Vagina (tissue), 2 donors: ENCODE measurements around the gene SAMD10. TPM values are rescaled to one million over a fixed set of nuclear protein-coding genes. Genes with fewer than 3 reads are reported as not detected.

ENCODE experiments used
- DNase-seq, 2 donors: peaks; one replicate each; pipeline ENCODE4 v3.0.0-alpha.2; 2017; ENCODE audit errors: extremely low spot score in 2 of 2
- H3K27ac ChIP-seq: fragments of 200-600 bp; sonication (generic); one replicate; pipeline ENCODE4 v1.5.1; 2019
- H3K27me3 ChIP-seq: fragments of 200-600 bp; sonication (generic); one replicate; pipeline ENCODE4 v1.5.1; 2019
- H3K36me3 ChIP-seq, 2 donors: fragments of 200-600 bp; sonication (generic); one replicate each; pipeline ENCODE4 v1.5.1; 2017 to 2019
- H3K4me1 ChIP-seq: fragments of 200-600 bp; sonication (generic); one replicate; pipeline ENCODE4 v1.5.1; 2019
- H3K4me3 ChIP-seq, 2 donors: fragments of 200-600 bp; sonication (generic); 1 replicate in 1 of 2; 2 replicates in 1 of 2; pipeline ENCODE4 v1.5.1; 2016 to 2019
- H3K9me3 ChIP-seq: fragments of 200-600 bp; sonication (generic); one replicate; pipeline ENCODE4 v1.5.1; 2019
- CTCF ChIP-seq, 3 experiments: fragments of 450-650 bp in 2 of 3; fragments of 200-600 bp in 1 of 3; sonication (generic) in 1 of 3; IDR thresholded peaks; one replicate each; pipeline ENCODE4 v1.5.1; 2017 to 2019; ENCODE audit warnings: antibody characterized with exemption in 3 of 3, mild to moderate bottlenecking in 2 of 3, moderate library complexity in 2 of 3
- POLR2A ChIP-seq, 2 donors: fragments of 450-650 bp; IDR thresholded peaks; one replicate each; pipeline ENCODE4 v1.6.1; 2017; ENCODE audit warnings: antibody characterized with exemption in 2 of 2, mild to moderate bottlenecking in 2 of 2, moderate library complexity in 2 of 2
- POLR2AphosphoS5 ChIP-seq, 2 donors: sonication (generic); formaldehyde crosslinking; IDR thresholded peaks; one replicate each; pipeline ENCODE4 v1.9.0; 2017; ENCODE audit warnings: antibody characterized with exemption in 2 of 2, mild to moderate bottlenecking in 2 of 2, low read depth in 1 of 2; ENCODE audit not compliant: insufficient read depth in 1 of 2
- intact Hi-C: fragments of 100-400 bp; cut with DNase I; formaldehyde crosslinking; loops from one replicate; pipeline ENCODE4 v1.15.1; 2023
- total RNA-seq: library from RNA; depleted of rRNA; stranded (reverse); fragments of >200 nt; gene quantifications from one replicate; pipeline ENCODE4 v1.2.3, GENCODE V29; 2016

Gene SAMD10
- total RNA-seq, 1 donor from 2014 or later, result 11.8 TPM

GRCh38 chr20:63956664-63957003 lies 22.8 kb downstream of the SAMD10 start:
- no peak for TF ChIP-seq POLR2A (IDR thresholded peaks at IDR 0.05)
- H3K27ac ChIP-seq, result peak overlapping the region; percentile 70
- no peak for DNase-seq
- no peaks in the 10 kb centered on the region for H3K27me3 ChIP-seq
- no peaks in the 10 kb centered on the region for H3K9me3 ChIP-seq
- peak overlapping the region; percentile 93 to 99 for H3K4me3 ChIP-seq
- H3K4me1 ChIP-seq, result peaks cover 57% of the 10 kb centered on the region
- intact Hi-C loops, result no loop called here
- peaks cover 0 to 14% of the 10 kb centered on the region in 2 donors for H3K36me3 ChIP-seq

GRCh38 chr20:63955827-63956663 lies 23.4 kb downstream of the SAMD10 start, which contains the start of gene UCKL1:
UCKL1 (minus strand) TSS chr20:63956416; CDS start chr20:63956372, 44 bp downstream.
- no peak for DNase-seq
- H3K9me3 ChIP-seq, result no peaks in the 10 kb centered on the region
- TF ChIP-seq CTCF (IDR thresholded peaks at IDR 0.05), result no peak
- TF ChIP-seq POLR2A (IDR thresholded peaks at IDR 0.05), result peak in 1 of 2 donors; percentile 42
- TF ChIP-seq POLR2AphosphoS5 (IDR thresholded peaks at IDR 0.05; ENCODE audit: insufficient read depth in 1 of 2, low read depth in 1 of 2), result peak; percentile 69 to 74
- intact Hi-C loops, result no loop called here
- H3K36me3 ChIP-seq, result peaks cover 0 to 9% of the 10 kb centered on the region in 2 donors
- H3K4me3 ChIP-seq, result peak within 1 kb of the TSS; percentile 93 to 99
- peak within 1 kb of the TSS; percentile 97 for H3K27ac ChIP-seq
- H3K27me3 ChIP-seq, result no peaks in the 10 kb centered on the region
- peaks cover 63% of the 10 kb centered on the region for H3K4me1 ChIP-seq

- intact Hi-C loops, result no loop called here
- Histone ChIP-seq H3K9me3 (no peaks in the 10 kb centered on the region), H3K4me3 (peak overlapping the region; percentile 93 to 99), H3K27ac (peak overlapping the region; percentile 97), H3K4me1 (peaks cover 70% of the 10 kb centered on the region), H3K36me3 (peaks cover 0 to 8% of the 10 kb centered on the region in 2 donors), H3K27me3 (no peaks in the 10 kb centered on the region)
- DNase-seq, result no peak
- TF ChIP-seq CTCF (IDR thresholded peaks at IDR 0.05) (peak in 2 of 3 experiments; percentile 12 to 21), POLR2AphosphoS5 (IDR thresholded peaks at IDR 0.05; ENCODE audit: insufficient read depth in 1 of 2, low read depth in 1 of 2) (no peak), POLR2A (IDR thresholded peaks at IDR 0.05) (no peak)
Measured at GRCh38 chr20:63955281-63955826, 24.1 kb downstream of the SAMD10 start.

- Histone ChIP-seq H3K27me3 (no peaks in the 10 kb centered on the region), H3K9me3 (no peaks in the 10 kb centered on the region), H3K36me3 (no peaks in the 10 kb centered on the region), H3K4me3 (no peak overlapping the region), H3K4me1 (peaks cover 84% of the 10 kb centered on the region), H3K27ac (peak overlapping the region; percentile 97)
- no peak for DNase-seq
- TF ChIP-seq POLR2AphosphoS5 (IDR thresholded peaks at IDR 0.05; ENCODE audit: insufficient read depth in 1 of 2, low read depth in 1 of 2) (no peak), POLR2A (IDR thresholded peaks at IDR 0.05) (no peak), CTCF (IDR thresholded peaks at IDR 0.05) (no peak)
- intact Hi-C loops, result no loop called here
Measured at GRCh38 chr20:63953764-63954429, 25.5 kb downstream of the SAMD10 start.

GRCh38 chr20:63952769-63953168 lies 26.7 kb downstream of the SAMD10 start:
- TF ChIP-seq POLR2A (IDR thresholded peaks at IDR 0.05) (no peak), POLR2AphosphoS5 (IDR thresholded peaks at IDR 0.05; ENCODE audit: insufficient read depth in 1 of 2, low read depth in 1 of 2) (no peak), CTCF (IDR thresholded peaks at IDR 0.05) (no peak)
- no peaks in the 10 kb centered on the region for H3K27me3 ChIP-seq
- no peak for DNase-seq
- intact Hi-C loops, result no loop called here
- H3K27ac ChIP-seq, result peak overlapping the region; percentile 91
- peaks cover 92% of the 10 kb centered on the region for H3K4me1 ChIP-seq
- no peaks in the 10 kb centered on the region for H3K36me3 ChIP-seq
- no peak overlapping the region for H3K4me3 ChIP-seq
- H3K9me3 ChIP-seq, result no peaks in the 10 kb centered on the region
